Mesodermal cell (in vitro differentiated cells): ENCODE data around the gene PHLPP2. TPM values are rescaled to one million over a fixed set of nuclear protein-coding genes. Genes with fewer than 3 reads are reported as not detected.
A peak's percentile ranks its signal among the peaks of the same experiment; 100 is the strongest.

Experiments used
- H3K27ac ChIP-seq: 2 replicates; pipeline ENCODE4 v1.7.0; 2013; ENCODE audit warnings: mild to moderate bottlenecking, low read depth, low read length, moderate library complexity; ENCODE audit not compliant: severe bottlenecking
- H3K36me3 ChIP-seq: 2 replicates; pipeline ENCODE4 v1.7.1; 2013; ENCODE audit warnings: mild to moderate bottlenecking, low read length, moderate library complexity; ENCODE audit not compliant: control insufficient read depth, insufficient read depth
- H3K4me1 ChIP-seq: one replicate; pipeline ENCODE4 v1.7.1; 2013; ENCODE audit warnings: mild to moderate bottlenecking, low read length; ENCODE audit not compliant: insufficient read depth, control insufficient read depth, poor library complexity, severe bottlenecking
- H3K4me3 ChIP-seq: 2 replicates; pipeline ENCODE4 v1.7.0; 2013; ENCODE audit warnings: low read length, control low read depth, mild to moderate bottlenecking; ENCODE audit not compliant: insufficient read depth, poor library complexity, severe bottlenecking; ENCODE audit errors: extremely low read depth
- H3K9me3 ChIP-seq: 2 replicates; pipeline ENCODE4 v1.7.1; 2013; ENCODE audit warnings: mild to moderate bottlenecking, low read length, moderate library complexity; ENCODE audit not compliant: control insufficient read depth
- WGBS, 2 experiments: methylation state at CpG; one replicate each; pipeline ENCODE4 v1.1.5; 2013; ENCODE audit warnings: missing lambda C conversion rate in 2 of 2; ENCODE audit not compliant: insufficient coverage in 2 of 2; 5-methylcytosine and 5-hydroxymethylcytosine counted together
- polyA plus RNA-seq, 2 experiments: library from polyadenylated mRNA; stranded (reverse); fragments of 50-300 nt; gene quantifications; one replicate each; pipeline ENCODE4 v1.2.3, GENCODE V29; 2013

PHLPP2 gene, protein sequence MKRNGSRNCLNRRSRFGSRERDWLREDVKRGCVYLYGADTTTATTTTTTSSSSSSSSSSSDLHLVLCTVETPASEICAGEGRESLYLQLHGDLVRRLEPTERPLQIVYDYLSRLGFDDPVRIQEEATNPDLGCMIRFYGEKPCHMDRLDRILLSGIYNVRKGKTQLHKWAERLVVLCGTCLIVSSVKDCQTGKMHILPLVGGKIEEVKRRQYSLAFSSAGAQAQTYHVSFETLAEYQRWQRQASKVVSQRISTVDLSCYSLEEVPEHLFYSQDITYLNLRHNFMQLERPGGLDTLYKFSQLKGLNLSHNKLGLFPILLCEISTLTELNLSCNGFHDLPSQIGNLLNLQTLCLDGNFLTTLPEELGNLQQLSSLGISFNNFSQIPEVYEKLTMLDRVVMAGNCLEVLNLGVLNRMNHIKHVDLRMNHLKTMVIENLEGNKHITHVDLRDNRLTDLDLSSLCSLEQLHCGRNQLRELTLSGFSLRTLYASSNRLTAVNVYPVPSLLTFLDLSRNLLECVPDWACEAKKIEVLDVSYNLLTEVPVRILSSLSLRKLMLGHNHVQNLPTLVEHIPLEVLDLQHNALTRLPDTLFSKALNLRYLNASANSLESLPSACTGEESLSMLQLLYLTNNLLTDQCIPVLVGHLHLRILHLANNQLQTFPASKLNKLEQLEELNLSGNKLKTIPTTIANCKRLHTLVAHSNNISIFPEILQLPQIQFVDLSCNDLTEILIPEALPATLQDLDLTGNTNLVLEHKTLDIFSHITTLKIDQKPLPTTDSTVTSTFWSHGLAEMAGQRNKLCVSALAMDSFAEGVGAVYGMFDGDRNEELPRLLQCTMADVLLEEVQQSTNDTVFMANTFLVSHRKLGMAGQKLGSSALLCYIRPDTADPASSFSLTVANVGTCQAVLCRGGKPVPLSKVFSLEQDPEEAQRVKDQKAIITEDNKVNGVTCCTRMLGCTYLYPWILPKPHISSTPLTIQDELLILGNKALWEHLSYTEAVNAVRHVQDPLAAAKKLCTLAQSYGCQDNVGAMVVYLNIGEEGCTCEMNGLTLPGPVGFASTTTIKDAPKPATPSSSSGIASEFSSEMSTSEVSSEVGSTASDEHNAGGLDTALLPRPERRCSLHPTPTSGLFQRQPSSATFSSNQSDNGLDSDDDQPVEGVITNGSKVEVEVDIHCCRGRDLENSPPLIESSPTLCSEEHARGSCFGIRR (N-terminal part only)
- polyA plus RNA-seq (2013, experiment 1 of 2) = 4.3 TPM
- polyA plus RNA-seq (2013, experiment 2 of 2) = 4.6 TPM

DNA sequence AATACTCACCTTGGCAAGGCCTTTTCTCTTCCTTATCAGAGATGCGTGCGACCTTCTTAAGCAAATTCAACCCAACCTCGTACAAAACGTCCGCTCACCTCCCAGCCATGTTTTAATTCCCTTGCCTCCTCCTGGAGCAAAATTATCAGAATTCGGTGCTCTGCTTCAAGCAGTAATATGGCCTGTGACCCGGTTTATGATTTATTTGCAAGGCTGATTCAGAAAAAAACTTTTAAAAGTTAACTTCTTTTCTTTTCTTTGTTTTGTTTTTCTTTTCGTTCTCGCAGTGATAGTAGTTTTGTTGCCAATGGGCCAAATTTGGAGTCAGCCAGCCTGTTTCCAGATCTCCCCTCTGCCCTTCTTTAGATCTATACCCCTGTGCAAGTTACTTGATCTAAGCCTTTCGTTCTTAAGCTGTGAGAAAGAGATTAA is at the start of gene PHLPP2:
TSS of gene PHLPP2 (minus strand) at position 382 of the 432 bp plus-strand sequence. CDS start 9,906 bp downstream, outside the sequence.
- 26 to 40% methylated on average over 7 to 8 of the region's 10 CpGs for WGBS, 2 experiments

DNA sequence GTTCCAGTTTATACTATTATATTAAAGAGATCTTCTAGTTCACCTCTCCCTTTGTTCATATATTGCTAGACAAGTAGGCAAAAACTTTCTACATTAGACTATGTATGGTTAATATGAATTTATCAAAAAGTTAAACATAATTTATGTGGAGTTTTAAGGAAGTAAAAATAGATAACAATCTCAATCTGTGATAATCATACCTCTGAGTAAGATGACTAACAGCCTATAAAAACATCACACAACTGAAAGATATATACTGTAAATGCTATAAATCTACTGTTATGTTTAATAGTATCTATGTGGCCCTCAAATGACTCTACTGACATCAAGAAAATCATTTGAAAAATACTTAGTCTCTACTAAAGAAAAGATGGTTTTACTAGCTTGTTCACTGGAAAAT is 47.1 kb upstream of the PHLPP2 start:
- Histone ChIP-seq H3K27ac (no peak overlapping the region), H3K4me3 (no peak overlapping the region), H3K4me1 (no peaks in the 10 kb centered on the region), H3K9me3 (no peaks in the 10 kb centered on the region), H3K36me3 (peaks cover 74% of the 10 kb centered on the region)

More for the DNA sequence above, at the start of gene PHLPP2:
- Histone ChIP-seq H3K9me3 (no peaks in the 10 kb centered on the region), H3K27ac (peak within 1 kb of the TSS; percentile 67), H3K36me3 (peaks cover 7% of the 10 kb centered on the region), H3K4me3 (peak within 1 kb of the TSS; percentile 63), H3K4me1 (peaks cover 15% of the 10 kb centered on the region)

DNA sequence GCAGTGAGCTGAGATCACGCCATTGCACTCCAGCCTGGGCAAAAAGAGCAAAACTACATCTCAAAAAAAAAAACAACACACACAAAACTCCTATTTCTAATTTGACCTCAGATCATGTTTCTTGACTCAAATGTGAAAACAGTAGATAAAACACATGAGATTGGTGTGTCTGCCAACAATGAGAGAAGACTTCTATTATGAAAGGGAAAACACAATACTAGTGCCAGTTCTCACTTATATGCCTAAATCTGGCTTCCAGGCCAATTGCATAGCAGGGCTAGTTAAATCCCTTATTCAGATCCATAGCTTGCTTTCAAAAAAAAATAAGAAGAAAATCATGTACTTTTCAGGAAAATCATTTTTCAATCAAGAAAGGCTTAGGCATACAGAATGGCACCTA is 44.7 kb upstream of the PHLPP2 start:
- no peaks in the 10 kb centered on the region for H3K9me3 ChIP-seq
- H3K27ac ChIP-seq = no peak overlapping the region
- H3K4me1 ChIP-seq = no peaks in the 10 kb centered on the region
- H3K4me3 ChIP-seq = no peak overlapping the region
- WGBS, 2 experiments = 86% methylated on average over 1 of the region's 1 CpG; no CpG with 5 or more reads in 1 of the 2 experiments
- peaks cover 73% of the 10 kb centered on the region for H3K36me3 ChIP-seq

DNA sequence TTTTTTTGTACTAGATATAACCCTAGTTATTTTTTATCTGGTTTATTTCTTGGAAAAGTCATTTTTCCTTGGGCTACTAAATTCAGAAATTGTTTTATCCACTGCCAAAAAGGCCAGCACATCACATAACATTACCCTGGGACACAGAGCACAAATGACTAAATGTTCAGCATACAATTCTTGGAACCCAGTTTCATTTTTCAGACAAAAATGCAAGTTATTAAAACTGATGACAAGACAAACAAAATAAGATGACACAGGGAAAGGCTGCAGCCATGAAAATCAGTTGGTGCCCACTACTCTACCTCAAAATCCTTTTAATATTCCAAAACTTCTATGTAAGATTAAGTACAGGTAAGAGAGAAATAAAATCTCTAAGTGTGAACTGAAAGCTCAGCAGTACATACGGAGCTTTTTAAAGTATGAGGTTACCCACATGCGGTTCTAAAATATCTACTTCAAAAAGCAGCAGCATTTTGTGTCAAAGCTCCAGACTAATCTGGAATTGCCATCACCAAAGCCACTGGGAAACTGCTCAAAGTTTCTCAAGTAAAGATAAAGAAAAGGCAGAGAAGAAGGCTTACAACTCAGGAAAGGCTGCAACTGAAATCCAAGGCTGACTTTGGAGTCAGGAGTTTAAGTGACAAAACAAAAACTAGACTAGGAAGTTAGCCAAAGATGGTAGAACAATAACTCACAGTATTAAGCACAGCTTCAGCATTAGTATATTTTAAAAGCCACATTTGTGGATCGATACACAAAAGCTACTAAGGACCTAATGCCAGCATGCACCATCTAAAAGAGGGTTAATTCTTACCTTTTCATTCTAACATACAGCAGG is 42.8 kb upstream of the PHLPP2 start:
- H3K9me3 ChIP-seq = no peaks in the 10 kb centered on the region
- H3K27ac ChIP-seq = no peak overlapping the region
- H3K4me1 ChIP-seq = peaks cover 6% of the 10 kb centered on the region
- no peak overlapping the region for H3K4me3 ChIP-seq
- 93 to 100% methylated on average over 1 to 3 of the region's 3 CpGs for WGBS, 2 experiments
- H3K36me3 ChIP-seq = peaks cover 68% of the 10 kb centered on the region

DNA sequence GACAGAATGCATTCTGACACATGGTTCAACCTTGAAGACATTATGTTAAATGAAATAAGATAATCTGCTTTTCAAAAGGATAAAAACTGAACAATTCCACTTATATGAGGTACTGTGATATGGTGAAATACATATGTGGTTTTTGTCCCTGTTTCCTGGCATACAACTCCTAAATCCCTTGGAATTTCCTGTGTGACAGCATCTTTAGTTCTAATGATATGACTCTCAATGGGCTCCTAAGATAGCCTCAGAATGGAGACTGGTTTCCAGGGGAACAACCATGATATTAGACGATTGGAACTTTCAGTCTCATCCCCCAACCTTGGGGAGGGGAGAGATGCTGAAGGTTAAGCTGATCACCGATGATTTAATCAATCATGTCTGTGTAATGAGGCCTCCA is 37.7 kb upstream of the PHLPP2 start:
- Histone ChIP-seq H3K36me3 (peaks cover 69% of the 10 kb centered on the region), H3K27ac (no peak overlapping the region), H3K9me3 (no peaks in the 10 kb centered on the region), H3K4me1 (peaks cover 8% of the 10 kb centered on the region), H3K4me3 (no peak overlapping the region)
- 83 to 100% methylated on average over 1 of the region's 2 CpGs for WGBS, 2 experiments

DNA sequence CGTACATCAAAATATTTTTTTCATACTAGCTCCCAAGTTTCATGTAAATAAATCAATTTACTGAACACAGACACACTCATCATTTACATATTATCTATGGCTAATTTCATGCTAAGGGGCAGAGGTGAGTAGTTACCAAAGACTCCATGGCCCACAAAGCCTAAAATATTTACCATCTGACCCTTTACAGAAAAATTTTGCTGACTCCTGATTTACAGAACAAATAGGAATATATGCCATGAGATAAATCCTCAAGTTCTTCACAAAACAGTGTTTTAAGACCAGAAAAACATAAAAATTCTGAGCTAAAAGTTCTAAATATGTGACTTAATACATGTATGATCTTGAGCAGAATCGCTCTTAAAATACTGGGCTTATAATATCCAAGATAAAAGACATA is 36.6 kb upstream of the PHLPP2 start:
- WGBS, 2 experiments = 100% methylated on average over 1 of the region's 2 CpGs; no CpG with 5 or more reads in 1 of the 2 experiments
- H3K9me3 ChIP-seq = no peaks in the 10 kb centered on the region
- peaks cover 77% of the 10 kb centered on the region for H3K36me3 ChIP-seq

DNA sequence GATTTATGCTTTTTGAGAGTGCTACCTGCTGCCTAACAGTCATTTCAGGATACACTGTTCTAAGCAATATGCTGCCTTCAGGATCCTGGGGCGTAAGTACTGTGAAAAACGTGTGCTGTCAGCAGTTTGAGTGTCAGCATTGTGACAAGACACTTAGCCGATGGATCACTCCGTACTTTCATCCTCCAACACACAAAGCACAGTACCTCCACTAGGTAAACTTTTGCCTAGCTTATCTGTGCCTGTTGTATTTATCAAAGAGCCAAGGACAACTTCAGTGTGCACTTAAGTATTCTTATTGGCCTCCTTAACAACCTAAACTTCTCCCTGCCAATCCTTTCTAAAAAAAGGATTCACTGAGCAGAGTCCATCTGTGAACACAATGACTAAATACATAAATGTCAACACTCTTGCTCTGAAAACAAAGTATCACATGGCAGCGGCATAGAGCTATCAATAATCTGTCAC is 33.8 kb upstream of the PHLPP2 start:
- no peak overlapping the region for H3K27ac ChIP-seq
- no peaks in the 10 kb centered on the region for H3K9me3 ChIP-seq
- peaks cover 85% of the 10 kb centered on the region for H3K36me3 ChIP-seq
- WGBS, 2 experiments = 95 to 98% methylated on average over 5 of the region's 5 CpGs
- H3K4me1 ChIP-seq = peaks cover 8% of the 10 kb centered on the region
- H3K4me3 ChIP-seq = no peak overlapping the region

More for the DNA sequence above, 36.6 kb upstream of the PHLPP2 start:
- Histone ChIP-seq H3K27ac (no peak overlapping the region), H3K4me3 (no peak overlapping the region), H3K4me1 (peaks cover 8% of the 10 kb centered on the region)

DNA sequence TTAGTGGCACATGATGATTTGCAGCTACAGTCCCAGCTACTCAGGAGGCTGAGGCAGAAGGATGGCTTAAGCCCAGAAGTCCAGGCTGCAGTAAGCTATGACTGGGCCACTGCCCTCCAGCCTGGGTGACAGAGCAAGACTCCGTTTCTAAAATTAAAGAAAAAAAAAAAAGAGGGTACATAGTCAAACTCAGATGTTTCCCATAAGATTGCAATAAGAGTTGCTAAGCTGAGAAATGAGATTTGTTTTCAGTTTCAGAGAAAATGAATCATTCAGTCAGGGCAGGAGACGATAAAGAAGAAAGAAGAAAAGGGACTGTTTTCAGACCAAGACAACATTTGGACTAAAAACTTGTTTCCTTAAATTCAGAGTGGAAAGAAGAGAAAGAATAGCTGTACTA is 30.2 kb upstream of the PHLPP2 start:
- Histone ChIP-seq H3K27ac (no peak overlapping the region), H3K9me3 (no peaks in the 10 kb centered on the region), H3K4me1 (no peaks in the 10 kb centered on the region), H3K36me3 (peaks cover 81% of the 10 kb centered on the region), H3K4me3 (no peak overlapping the region)
- WGBS, 2 experiments = 86% methylated on average over 1 of the region's 2 CpGs; no CpG with 5 or more reads in 1 of the 2 experiments

DNA sequence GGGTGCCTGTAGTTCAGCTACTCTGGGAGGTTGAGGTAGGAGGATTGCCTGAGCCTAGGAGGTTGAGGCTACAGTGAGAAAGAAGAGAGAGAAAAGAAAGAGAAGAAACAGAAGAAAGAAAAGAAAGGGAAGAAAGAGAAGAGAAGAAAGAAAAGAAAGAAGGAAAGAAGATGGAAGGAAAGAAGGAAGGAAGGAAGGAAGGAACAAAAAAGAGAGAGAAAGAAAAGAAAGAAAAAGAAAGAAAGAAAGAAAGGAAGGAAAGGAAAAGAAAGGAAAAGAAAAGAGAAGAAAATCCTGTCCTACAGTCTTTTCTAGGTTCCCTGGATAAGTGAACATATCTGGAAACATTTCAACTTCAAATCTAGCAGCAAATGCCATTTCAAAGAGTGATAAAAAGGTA is 29.6 kb upstream of the PHLPP2 start:
- no peaks in the 10 kb centered on the region for H3K4me1 ChIP-seq
- H3K4me3 ChIP-seq = no peak overlapping the region
- no peak overlapping the region for H3K27ac ChIP-seq
- no peaks in the 10 kb centered on the region for H3K9me3 ChIP-seq
- H3K36me3 ChIP-seq = peaks cover 82% of the 10 kb centered on the region
